T-helper 22 cell (primary cell): Measurements from ENCODE around the gene CELF4.

Experiments
- DNase-seq: peaks from one replicate; pipeline ENCODE4 v3.0.0-alpha.2; 2020; ENCODE audit warnings: low read depth

CELF4 gene

GRCh38 chr18:37546651-37547050, 18.9 kb downstream of the CELF4 start:
- DNase-seq: no peak

GRCh38 chr18:37546272-37546537, 19.4 kb downstream of the CELF4 start:
- DNase-seq: no peak

GRCh38 chr18:37545461-37546271, 19.9 kb downstream of the CELF4 start:
- no peak for DNase-seq

- no peak for DNase-seq
Measured at GRCh38 chr18:37544713-37545112, 20.9 kb downstream of the CELF4 start.

- DNase-seq: no peak
Measured at GRCh38 chr18:37544217-37544616, 21.4 kb downstream of the CELF4 start.

GRCh38 chr18:37543321-37543720, 22.3 kb downstream of the CELF4 start:
- DNase-seq: no peak

- no peak for DNase-seq
Measured at GRCh38 chr18:37541517-37541916, 24.1 kb downstream of the CELF4 start.

- DNase-seq: no peak
Measured at GRCh38 chr18:37540424-37541138, 25.0 kb downstream of the CELF4 start.

- DNase-seq: no peak
Measured at GRCh38 chr18:37539236-37539635, 26.4 kb downstream of the CELF4 start.

- DNase-seq: no peak
Measured at GRCh38 chr18:37538526-37539205, 26.9 kb downstream of the CELF4 start.

GRCh38 chr18:37537868-37538525, 27.6 kb downstream of the CELF4 start:
- no peak for DNase-seq

- DNase-seq: no peak
Measured at GRCh38 chr18:37536656-37537055, 28.9 kb downstream of the CELF4 start.

- DNase-seq: no peak
Measured at GRCh38 chr18:37535968-37536367, 29.6 kb downstream of the CELF4 start.

- no peak for DNase-seq
Measured at GRCh38 chr18:37534627-37535026, 31.0 kb downstream of the CELF4 start.

GRCh38 chr18:37533647-37534584, 31.7 kb downstream of the CELF4 start:
- no peak for DNase-seq

- DNase-seq: no peak
Measured at GRCh38 chr18:37532917-37533316, 32.7 kb downstream of the CELF4 start.

GRCh38 chr18:37529863-37530262, 35.7 kb downstream of the CELF4 start:
- no peak for DNase-seq

GRCh38 chr18:37529296-37529695, 36.3 kb downstream of the CELF4 start:
- DNase-seq: no peak

GRCh38 chr18:37527395-37527794, 38.2 kb downstream of the CELF4 start:
- no peak for DNase-seq

GRCh38 chr18:37525262-37525585, 40.4 kb downstream of the CELF4 start:
- no peak for DNase-seq

- no peak for DNase-seq
Measured at GRCh38 chr18:37524498-37525261, 40.9 kb downstream of the CELF4 start.
